Limb (tissue), 2 donors: ENCODE data around the gene PEX6.

Source experiments
- DNase-seq, 2 donors: peaks; one replicate each; pipeline ENCODE4 v3.0.0-alpha.2; 2016; ENCODE audit errors: extremely low spot score in 2 of 2

Gene PEX6

DNA sequence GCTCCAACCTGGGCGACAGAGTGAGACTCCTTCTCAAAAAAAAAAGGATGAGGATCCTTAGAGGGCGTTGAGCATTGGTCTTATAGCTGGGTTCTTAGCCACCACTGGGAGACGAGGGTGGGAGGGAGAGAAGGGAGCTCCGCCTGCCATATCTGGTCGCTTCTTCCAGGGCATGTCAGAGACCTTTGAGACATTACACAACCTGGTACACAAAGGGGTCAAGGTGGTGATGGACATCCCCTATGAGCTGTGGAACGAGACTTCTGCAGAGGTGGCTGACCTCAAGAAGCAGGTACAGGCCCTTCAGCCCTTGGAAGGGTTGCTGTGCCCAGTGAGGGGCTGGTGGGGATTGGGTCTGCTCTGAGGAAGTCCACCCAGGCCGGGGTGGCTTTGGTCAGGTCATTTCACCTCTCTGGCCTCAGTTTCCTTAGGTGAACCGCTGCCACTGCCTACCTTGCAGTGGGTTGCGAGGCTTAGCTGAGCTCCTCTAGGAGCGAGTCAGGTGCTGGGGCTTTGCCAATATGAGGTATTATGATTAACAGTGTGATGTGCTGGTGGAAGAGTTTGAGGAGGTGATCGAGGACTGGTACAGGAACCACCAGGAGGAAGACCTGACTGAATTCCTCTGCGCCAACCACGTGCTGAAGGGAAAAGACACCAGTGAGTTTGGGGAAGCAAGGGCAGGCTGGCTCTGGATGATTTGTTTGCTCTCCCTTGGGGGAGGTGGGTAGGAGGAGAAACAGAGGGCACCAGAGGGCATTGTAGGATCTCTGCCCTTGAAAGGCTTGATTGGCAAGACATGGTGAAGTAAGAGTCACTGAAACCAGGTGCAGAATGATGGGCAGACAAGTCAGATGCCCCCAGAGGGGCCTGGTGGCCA, 41.2 kb downstream of the PEX6 start:
- no peak for DNase-seq

DNA sequence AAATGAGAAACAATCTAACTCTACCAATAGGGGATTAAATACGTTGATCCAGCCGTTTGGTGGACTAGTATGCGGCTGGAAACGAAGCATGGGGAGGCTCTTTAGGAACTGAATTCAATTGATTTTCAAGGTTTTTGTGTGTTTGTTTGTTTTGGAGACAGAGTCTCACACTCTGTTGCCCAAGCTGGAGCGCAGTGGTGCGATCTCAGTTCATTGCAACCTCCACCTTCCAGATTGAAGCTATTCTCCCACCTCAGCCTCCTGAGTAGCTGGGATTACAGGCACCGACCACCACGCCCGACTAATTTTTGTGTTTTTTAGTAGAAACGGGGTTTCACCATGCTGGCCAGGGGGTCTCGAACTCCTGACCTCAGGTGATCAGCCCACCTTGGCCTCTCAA, 42.6 kb downstream of the PEX6 start:
- DNase-seq, result no peak

DNA sequence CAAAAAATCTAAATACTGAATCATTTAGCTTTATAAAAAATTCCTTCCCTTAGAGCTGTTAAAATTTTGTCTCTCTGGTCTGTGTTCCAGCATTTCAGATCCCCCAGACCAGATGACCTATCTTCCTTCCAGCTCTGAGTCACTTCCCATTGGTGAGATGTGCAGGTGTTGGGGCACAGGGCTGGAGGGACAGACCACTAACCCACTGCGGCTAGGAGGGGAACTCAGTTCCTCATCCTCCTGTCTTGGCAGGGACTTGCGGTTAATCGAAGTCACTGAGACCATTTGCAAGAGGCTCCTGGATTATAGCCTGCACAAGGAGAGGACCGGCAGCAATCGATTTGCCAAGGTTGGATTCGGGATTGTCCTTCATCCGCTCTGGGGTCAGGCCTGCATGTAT, 43.7 kb downstream of the PEX6 start:
- DNase-seq, result no peak

GRCh38 chr6:42933205-42933604, 45.8 kb downstream of the PEX6 start:
- no peak for DNase-seq

DNA sequence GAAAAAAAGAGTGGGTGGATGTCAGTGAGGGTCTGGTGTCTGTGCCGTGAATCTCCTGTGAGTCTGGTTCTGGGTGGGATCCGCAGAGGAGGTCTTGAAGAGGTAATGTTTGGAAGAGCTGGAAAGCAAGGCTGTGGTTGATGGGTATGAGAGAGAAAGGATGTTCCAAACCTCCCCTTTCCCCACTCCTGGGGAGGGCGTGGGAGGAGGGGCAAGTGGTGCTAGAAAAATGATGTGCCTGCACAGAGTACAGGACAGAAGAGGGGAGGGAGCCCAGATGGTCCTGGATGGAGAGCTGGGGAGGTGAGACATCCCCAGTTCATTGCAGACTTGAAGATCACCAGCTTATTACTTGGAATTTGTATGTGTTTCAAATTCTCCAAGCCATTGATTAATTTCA, 46.6 kb downstream of the PEX6 start:
- DNase-seq, result no peak

GRCh38 chr6:42929821-42930360, 49.1 kb downstream of the PEX6 start:
- peak in 1 of 2 donors; percentile 57 for DNase-seq

- DNase-seq, result peak; percentile 93 to 97
These were observed 49.8 kb downstream of the PEX6 start, which contains the start of gene CNPY3 for GRCh38 chr6:42928986-42929820. TSS of gene CNPY3 (plus strand) at chr6:42929480. CDS start at chr6:42929571, 91 bp downstream.

- DNase-seq, result no peak
These were observed 53.6 kb downstream of the PEX6 start for GRCh38 chr6:42925248-42925857.

DNA sequence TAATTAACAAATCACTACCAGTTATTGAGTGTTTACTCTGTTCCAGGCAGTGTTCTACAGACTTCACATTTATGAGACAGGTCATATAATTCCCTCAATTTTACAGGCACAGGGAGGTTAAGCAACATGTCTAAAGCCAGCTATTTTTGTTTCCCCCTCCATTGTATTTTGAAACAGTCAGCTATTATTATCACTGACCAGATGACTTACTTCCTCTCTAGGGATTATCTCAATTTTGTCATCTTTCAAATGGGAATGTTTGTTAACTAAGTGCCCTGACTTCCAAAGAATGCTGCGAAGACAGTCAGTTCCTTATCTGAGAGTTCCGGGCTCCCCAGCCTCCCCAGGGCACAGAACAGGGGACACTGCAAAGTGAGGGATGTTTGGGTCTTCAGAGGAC, 55.3 kb downstream of the PEX6 start:
- no peak for DNase-seq

DNA sequence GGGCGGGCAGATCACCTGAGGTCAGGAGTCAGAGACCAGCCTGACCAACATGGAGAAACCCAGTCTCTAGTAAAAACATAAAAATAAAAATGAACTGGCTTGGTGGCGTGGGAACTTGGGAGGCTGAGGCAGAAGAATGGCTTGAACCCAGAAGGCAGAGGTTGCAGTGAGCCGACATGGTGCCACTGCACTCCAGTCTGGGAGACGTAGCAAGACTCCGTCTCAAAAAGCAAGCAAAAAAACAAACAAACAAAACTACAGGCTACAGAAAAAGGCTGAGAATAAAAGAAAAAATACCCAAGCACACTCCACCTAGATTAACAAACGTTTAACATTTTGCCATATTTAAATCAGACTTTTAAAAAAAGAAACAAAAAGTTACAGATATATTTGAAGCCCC, 57.2 kb downstream of the PEX6 start:
- DNase-seq, result no peak

DNA sequence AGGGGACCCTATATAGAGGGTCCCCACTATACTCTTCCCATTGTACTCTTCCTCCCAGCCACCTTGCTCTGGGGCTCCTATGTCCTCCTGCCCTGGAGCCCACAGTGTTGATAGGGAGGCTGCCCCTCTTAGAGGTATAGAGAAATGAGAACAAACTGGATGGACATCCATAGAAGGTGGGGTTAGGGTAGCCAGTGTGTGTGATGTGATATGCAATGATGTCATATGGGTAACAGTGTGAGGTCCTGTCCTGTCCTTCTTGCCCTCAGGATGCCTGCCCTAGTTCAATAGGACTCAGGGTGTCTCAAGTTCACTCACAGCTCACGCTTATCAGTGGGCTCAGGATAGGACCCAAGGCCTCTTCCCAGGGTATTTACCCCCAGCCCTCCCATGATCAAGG, 62.7 kb downstream of the PEX6 start:
- DNase-seq, result no peak

- DNase-seq, result no peak
These were observed 63.2 kb downstream of the PEX6 start, which contains the start of gene PTCRA for GRCh38 chr6:42915732-42916131. TSS of gene PTCRA (plus strand) at chr6:42916053. CDS start at chr6:42916070, 17 bp downstream.

DNA sequence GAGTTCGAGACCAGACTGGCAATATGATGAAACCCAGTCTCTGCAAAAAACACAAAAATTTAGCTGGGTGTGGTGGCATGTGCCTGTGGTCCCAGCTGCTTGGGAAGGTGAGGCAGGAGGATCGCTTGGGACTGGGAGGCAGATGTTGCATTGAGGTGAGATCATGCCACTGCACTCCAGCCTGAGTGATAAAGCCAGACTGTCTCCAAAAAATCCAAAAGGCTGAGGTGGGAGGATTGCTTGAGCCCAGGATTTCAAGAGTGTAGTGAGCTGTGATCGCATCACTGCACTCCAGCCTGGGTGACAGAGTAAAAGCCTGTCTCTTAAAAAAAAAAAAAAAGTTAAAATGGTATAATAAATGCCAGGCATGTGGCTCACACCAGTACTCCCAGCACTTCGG, 64.4 kb downstream of the PEX6 start:
- no peak for DNase-seq
